Tibial nerve (tissue), 3 donors: Measurements from ENCODE around the gene ZNF319.

Experiments
- POLR2A ChIP-seq, 2 donors: fragments of 450-650 bp; IDR thresholded peaks; one replicate each; pipeline ENCODE4 v1.6.1; 2017; ENCODE audit warnings: antibody characterized with exemption in 2 of 2, mild to moderate bottlenecking in 2 of 2, moderate library complexity in 2 of 2
- TF ChIP-seq, protein P1 (sequence below), 5 experiments: fragments of 200-600 bp in 3 of 5; fragments of 450-650 bp in 2 of 5; sonication (generic) in 3 of 5; IDR thresholded peaks; one replicate each; pipeline ENCODE4 v1.5.1; 2016 to 2019; ENCODE audit warnings: antibody characterized with exemption in 5 of 5, mild to moderate bottlenecking in 3 of 5, moderate library complexity in 2 of 5

DNA sequence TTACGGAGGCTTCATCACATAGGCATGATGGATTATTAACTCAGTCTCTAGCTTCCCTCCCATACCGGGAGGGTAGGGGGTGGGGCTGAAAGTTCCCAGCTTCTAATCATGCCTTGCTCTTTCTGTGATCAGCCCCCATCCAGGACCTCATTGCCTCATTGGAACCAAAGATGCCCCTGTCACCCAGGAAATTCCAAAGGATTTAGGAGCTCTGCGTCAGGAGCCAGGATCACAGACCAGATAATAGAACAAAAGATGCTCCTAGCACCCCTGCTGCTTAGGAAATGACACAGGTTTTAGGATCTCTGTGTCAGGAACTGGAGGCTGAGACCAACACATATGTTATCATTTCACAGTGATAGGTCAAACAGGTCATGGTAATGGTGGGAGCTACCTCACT lies 10.4 kb upstream of the ZNF319 start:
- TF ChIP-seq POLR2A (IDR thresholded peaks at IDR 0.05) = no peak
- TF ChIP-seq, protein P1, sequence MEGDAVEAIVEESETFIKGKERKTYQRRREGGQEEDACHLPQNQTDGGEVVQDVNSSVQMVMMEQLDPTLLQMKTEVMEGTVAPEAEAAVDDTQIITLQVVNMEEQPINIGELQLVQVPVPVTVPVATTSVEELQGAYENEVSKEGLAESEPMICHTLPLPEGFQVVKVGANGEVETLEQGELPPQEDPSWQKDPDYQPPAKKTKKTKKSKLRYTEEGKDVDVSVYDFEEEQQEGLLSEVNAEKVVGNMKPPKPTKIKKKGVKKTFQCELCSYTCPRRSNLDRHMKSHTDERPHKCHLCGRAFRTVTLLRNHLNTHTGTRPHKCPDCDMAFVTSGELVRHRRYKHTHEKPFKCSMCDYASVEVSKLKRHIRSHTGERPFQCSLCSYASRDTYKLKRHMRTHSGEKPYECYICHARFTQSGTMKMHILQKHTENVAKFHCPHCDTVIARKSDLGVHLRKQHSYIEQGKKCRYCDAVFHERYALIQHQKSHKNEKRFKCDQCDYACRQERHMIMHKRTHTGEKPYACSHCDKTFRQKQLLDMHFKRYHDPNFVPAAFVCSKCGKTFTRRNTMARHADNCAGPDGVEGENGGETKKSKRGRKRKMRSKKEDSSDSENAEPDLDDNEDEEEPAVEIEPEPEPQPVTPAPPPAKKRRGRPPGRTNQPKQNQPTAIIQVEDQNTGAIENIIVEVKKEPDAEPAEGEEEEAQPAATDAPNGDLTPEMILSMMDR (IDR thresholded peaks at IDR 0.05) = no peak
